ENCODE data around the gene SRSF7.

- TF ChIP-seq CTCF (optimal IDR thresholded peaks at IDR 0.05 in 1 of 3, IDR thresholded peaks at IDR 0.05 in 1 of 3, conservative IDR thresholded peaks at IDR 0.05 in 1 of 3; ENCODE audit: extremely low read depth in 1 of 3, insufficient read depth in 2 of 3, low read length in 3 of 3) (no peak), EZH2 (IDR thresholded peaks at IDR 0.05; ENCODE audit: low read length) (no peak)
Observed at GRCh38 chr2:38700881-38701458, 50.2 kb downstream of the SRSF7 start.

Measured in keratinocyte (primary cell).